Naive thymus-derived CD4-positive, alpha-beta T cell (primary cell): ENCODE results near the gene PTPRN2. TPM values are rescaled to one million over a fixed set of nuclear protein-coding genes. Genes with fewer than 3 reads are reported as not detected.

Experiments used
- ATAC-seq: fragments of 150-1000 bp; cut with Tn5 transposase; 2 replicates; pipeline ENCODE4 v1.10.0; 2021; ENCODE audit warnings: mild to moderate bottlenecking, moderate library complexity
- CTCF ChIA-PET: fragments of 350-600 bp; sonication (Branson Sonifier 250); formaldehyde crosslinking; loops from one replicate; lab custom pipeline; 2021; ENCODE audit warnings: antibody characterized with exemption; lab: Charles Lee
- POLR2A ChIA-PET: fragments of 350-600 bp; sonication (Branson Sonifier 250); formaldehyde crosslinking; loops from one replicate; lab custom pipeline; 2021; ENCODE audit warnings: antibody characterized with exemption, inconsistent platforms; lab: Charles Lee
- DNase-seq, 9 donors: peaks; one replicate each; pipeline versions ENCODE4 v3.0.0 to v3.0.0-alpha.2; 2020 to 2022; ENCODE audit warnings: mixed read lengths in 1 of 9
- H3K27ac ChIP-seq: one replicate; pipeline ENCODE4 v1.7.0; 2013; ENCODE audit warnings: mild to moderate bottlenecking, low read depth, low read length, moderate library complexity
- H3K27me3 ChIP-seq, 2 donors: one replicate each; pipeline ENCODE4 v1.7.0; 2013; ENCODE audit warnings: low read length in 2 of 2, mild to moderate bottlenecking in 2 of 2, moderate library complexity in 2 of 2; ENCODE audit not compliant: control insufficient read depth in 2 of 2, insufficient read depth in 2 of 2
- H3K36me3 ChIP-seq, 3 experiments: 1 replicate in 2 of 3; 2 replicates in 1 of 3; pipeline ENCODE4 v1.7.0; 2013; ENCODE audit warnings: low read length in 3 of 3, mild to moderate bottlenecking in 3 of 3, moderate library complexity in 1 of 3; ENCODE audit not compliant: insufficient read depth in 3 of 3, control insufficient read depth in 2 of 3
- H3K4me1 ChIP-seq, 2 donors: one replicate each; pipeline ENCODE4 v1.7.0; 2013; ENCODE audit warnings: low read length in 2 of 2, mild to moderate bottlenecking in 2 of 2, moderate library complexity in 1 of 2; ENCODE audit not compliant: control insufficient read depth in 2 of 2, insufficient read depth in 2 of 2
- H3K4me3 ChIP-seq: 2 replicates; pipeline ENCODE4 v1.7.0; 2013; ENCODE audit warnings: mild to moderate bottlenecking, low read length
- H3K9me3 ChIP-seq, 3 experiments: 1 replicate in 2 of 3; 2 replicates in 1 of 3; pipeline ENCODE4 v1.7.0; 2013; ENCODE audit warnings: low read length in 3 of 3; ENCODE audit not compliant: control insufficient read depth in 2 of 3
- H3K27ac Mint-ChIP-seq, 9 donors: one replicate each; pipeline ENCODE4 v1.8.0; 2020 to 2022; ENCODE audit warnings: mixed read lengths in 9 of 9, mild to moderate bottlenecking in 8 of 9, moderate library complexity in 5 of 9, inconsistent platforms in 2 of 9
- H3K27me3 Mint-ChIP-seq, 5 donors: one replicate each; pipeline ENCODE4 v1.8.0; 2021 to 2022; ENCODE audit warnings: mixed read lengths in 5 of 5, mild to moderate bottlenecking in 1 of 5
- H3K36me3 Mint-ChIP-seq, 5 donors: one replicate each; pipeline ENCODE4 v1.8.0; 2020 to 2022; ENCODE audit warnings: mixed read lengths in 5 of 5, mild to moderate bottlenecking in 3 of 5, inconsistent platforms in 1 of 5
- H3K4me1 Mint-ChIP-seq, 7 donors: one replicate each; pipeline ENCODE4 v1.8.0; 2020 to 2022; ENCODE audit warnings: mixed read lengths in 7 of 7, mild to moderate bottlenecking in 3 of 7, inconsistent platforms in 1 of 7
- H3K4me3 Mint-ChIP-seq, 10 donors: one replicate each; pipeline ENCODE4 v1.8.0; 2020 to 2022; ENCODE audit warnings: mild to moderate bottlenecking in 10 of 10, mixed read lengths in 10 of 10, moderate library complexity in 6 of 10, inconsistent platforms in 2 of 10
- H3K9me3 Mint-ChIP-seq, 11 donors: one replicate each; pipeline ENCODE4 v1.8.0; 2020 to 2022; ENCODE audit warnings: mixed read lengths in 11 of 11, mild to moderate bottlenecking in 4 of 11, inconsistent platforms in 1 of 11, moderate library complexity in 1 of 11
- intact Hi-C, 2 donors: fragments of 100-400 bp; cut with micrococcal nuclease; formaldehyde crosslinking; loops; one replicate each; pipeline ENCODE4 v1.15.1; 2023
- polyA plus RNA-seq, 2 donors: library from polyadenylated mRNA; unstranded; fragments of 300-500 nt; fragmentation: Illumina TruSeq; gene quantifications; one replicate each; pipeline ENCODE4 v1.2.3, GENCODE V29; 2021
- total RNA-seq, 6 experiments: library from RNA in 5 of 6; stranded (reverse) in 5 of 6; gene quantifications; 1 replicate in 5 of 6; 2 replicates in 1 of 6; pipeline ENCODE4 v1.2.3 and lab custom pipeline; 2021 to 2026

The PTPRN2 gene
- total and polyA plus RNA-seq, 7 experiments from 2014 or later: 0.58 to 2.3 (median 1.4) TPM

GRCh38 chr7:158520825-158521224, 66.8 kb downstream of the PTPRN2 start:
- no peak overlapping the region for H3K27ac Mint-ChIP-seq
- no peak for ATAC-seq
- H3K4me3 ChIP-seq: no peak overlapping the region
- DNase-seq: no peak
- no peaks in the 10 kb centered on the region for H3K27me3 ChIP-seq
- H3K27ac ChIP-seq: no peak overlapping the region
- no peaks in the 10 kb centered on the region for H3K9me3 ChIP-seq
- peaks cover 0 to 3% (median 0%) of the 10 kb centered on the region in 5 donors for H3K36me3 Mint-ChIP-seq
- H3K4me3 Mint-ChIP-seq: no peak overlapping the region
- POLR2A ChIA-PET: no interaction called here
- no peaks in the 10 kb centered on the region for H3K36me3 ChIP-seq
- peaks cover 0 to 6% (median 0%) of the 10 kb centered on the region in 11 donors for H3K9me3 Mint-ChIP-seq
- H3K4me1 ChIP-seq: no peaks in the 10 kb centered on the region
- peaks cover 0 to 32% (median 17%) of the 10 kb centered on the region in 5 donors for H3K27me3 Mint-ChIP-seq
- peaks cover 0 to 1% (median 0%) of the 10 kb centered on the region in 7 donors for H3K4me1 Mint-ChIP-seq
- CTCF ChIA-PET: no interaction called here
- intact Hi-C loops: no loop called here

- intact Hi-C loops: no loop called here
- H3K4me1 ChIP-seq: no peaks in the 10 kb centered on the region
- peaks cover 0 to 6% (median 0%) of the 10 kb centered on the region in 7 donors for H3K4me1 Mint-ChIP-seq
- peaks cover 0 to 3% (median 0%) of the 10 kb centered on the region in 5 donors for H3K36me3 Mint-ChIP-seq
- no peaks in the 10 kb centered on the region for H3K36me3 ChIP-seq
- H3K9me3 Mint-ChIP-seq: peaks cover 0 to 7% (median 0%) of the 10 kb centered on the region in 11 donors
- no peak overlapping the region for H3K27ac ChIP-seq
- POLR2A ChIA-PET: no interaction called here
- no peaks in the 10 kb centered on the region for H3K27me3 ChIP-seq
- CTCF ChIA-PET: no interaction called here
- no peak overlapping the region for H3K4me3 ChIP-seq
- no peak for ATAC-seq
- H3K27me3 Mint-ChIP-seq: peaks cover 0 to 31% (median 17%) of the 10 kb centered on the region in 5 donors
- no peak for DNase-seq
- H3K4me3 Mint-ChIP-seq: no peak overlapping the region
- H3K9me3 ChIP-seq: no peaks in the 10 kb centered on the region
- no peak overlapping the region for H3K27ac Mint-ChIP-seq
Measured at GRCh38 chr7:158519633-158520174, 67.9 kb downstream of the PTPRN2 start.

GRCh38 chr7:158518980-158519632, 68.5 kb downstream of the PTPRN2 start:
- Histone ChIP-seq H3K27me3 (no peaks in the 10 kb centered on the region), H3K27ac (no peak overlapping the region), H3K9me3 (no peaks in the 10 kb centered on the region), H3K4me1 (no peaks in the 10 kb centered on the region), H3K36me3 (no peaks in the 10 kb centered on the region), H3K4me3 (no peak overlapping the region)
- Mint-ChIP-seq H3K4me1 (peaks cover 0 to 6% (median 0%) of the 10 kb centered on the region in 7 donors), H3K36me3 (peaks cover 0 to 3% (median 0%) of the 10 kb centered on the region in 5 donors), H3K27ac (no peak overlapping the region), H3K9me3 (peaks cover 0 to 7% (median 1%) of the 10 kb centered on the region in 11 donors), H3K27me3 (peaks cover 0 to 34% (median 17%) of the 10 kb centered on the region in 5 donors), H3K4me3 (no peak overlapping the region)
- intact Hi-C loops: no loop called here
- POLR2A ChIA-PET: no interaction called here
- DNase-seq: no peak
- no peak for ATAC-seq
- CTCF ChIA-PET: no interaction called here

GRCh38 chr7:158517571-158517970, 70.1 kb downstream of the PTPRN2 start:
- peaks cover 0 to 6% (median 0%) of the 10 kb centered on the region in 7 donors for H3K4me1 Mint-ChIP-seq
- H3K27ac Mint-ChIP-seq: no peak overlapping the region
- DNase-seq: no peak
- H3K27me3 Mint-ChIP-seq: peaks cover 0 to 35% (median 17%) of the 10 kb centered on the region in 5 donors
- H3K4me3 Mint-ChIP-seq: no peak overlapping the region
- peaks cover 0 to 3% (median 0%) of the 10 kb centered on the region in 5 donors for H3K36me3 Mint-ChIP-seq
- intact Hi-C loops: no loop called here
- Histone ChIP-seq H3K4me1 (no peaks in the 10 kb centered on the region), H3K27ac (no peak overlapping the region), H3K36me3 (no peaks in the 10 kb centered on the region), H3K4me3 (no peak overlapping the region), H3K27me3 (no peaks in the 10 kb centered on the region), H3K9me3 (peaks cover 0 to 4% (median 0%) of the 10 kb centered on the region in 3 experiments)
- ChIA-PET CTCF (no interaction called here), POLR2A (no interaction called here)
- peaks cover 0 to 13% (median 4%) of the 10 kb centered on the region in 11 donors for H3K9me3 Mint-ChIP-seq
- no peak for ATAC-seq

GRCh38 chr7:158517072-158517471, 70.6 kb downstream of the PTPRN2 start:
- Histone ChIP-seq H3K9me3 (peaks cover 0 to 9% (median 0%) of the 10 kb centered on the region in 3 experiments), H3K27me3 (no peaks in the 10 kb centered on the region)

GRCh38 chr7:158516524-158516923, 71.1 kb downstream of the PTPRN2 start:
- no peak overlapping the region for H3K27ac Mint-ChIP-seq
- Histone ChIP-seq H3K9me3 (peaks cover 0 to 14% (median 0%) of the 10 kb centered on the region in 3 experiments), H3K36me3 (no peaks in the 10 kb centered on the region), H3K27ac (no peak overlapping the region), H3K27me3 (no peaks in the 10 kb centered on the region), H3K4me1 (no peaks in the 10 kb centered on the region), H3K4me3 (no peak overlapping the region)
- ChIA-PET POLR2A (no interaction called here), CTCF (no interaction called here)
- H3K36me3 Mint-ChIP-seq: peaks cover 0 to 11% (median 0%) of the 10 kb centered on the region in 5 donors
- peaks cover 0 to 35% (median 17%) of the 10 kb centered on the region in 5 donors for H3K27me3 Mint-ChIP-seq
- no peak for DNase-seq
- intact Hi-C loops: no loop called here
- H3K4me1 Mint-ChIP-seq: peaks cover 0 to 6% (median 0%) of the 10 kb centered on the region in 7 donors
- H3K4me3 Mint-ChIP-seq: no peak overlapping the region
- peaks cover 0 to 24% (median 13%) of the 10 kb centered on the region in 11 donors for H3K9me3 Mint-ChIP-seq
- ATAC-seq: no peak

More at GRCh38 chr7:158517072-158517471, 70.6 kb downstream of the PTPRN2 start:
- no peak overlapping the region for H3K4me3 ChIP-seq
- no peaks in the 10 kb centered on the region for H3K36me3 ChIP-seq
- ATAC-seq (no peak), DNase-seq (no peak)
- Mint-ChIP-seq H3K27me3 (peaks cover 0 to 35% (median 17%) of the 10 kb centered on the region in 5 donors), H3K4me1 (peaks cover 0 to 6% (median 0%) of the 10 kb centered on the region in 7 donors), H3K27ac (no peak overlapping the region), H3K9me3 (peaks cover 0 to 18% (median 8%) of the 10 kb centered on the region in 11 donors), H3K36me3 (peaks cover 0 to 5% (median 0%) of the 10 kb centered on the region in 5 donors), H3K4me3 (no peak overlapping the region)
- POLR2A ChIA-PET: no interaction called here
- intact Hi-C loops: no loop called here
- no peak overlapping the region for H3K27ac ChIP-seq
- CTCF ChIA-PET: no interaction called here
- H3K4me1 ChIP-seq: no peaks in the 10 kb centered on the region
